ENCODE data around the gene ELMO1.

- no peak for TF ChIP-seq FOXK2 (IDR thresholded peaks at IDR 0.05)
- TF ChIP-seq ZNF384 (IDR thresholded peaks at IDR 0.05) = no peak
- TF ChIP-seq FOXM1 (IDR thresholded peaks at IDR 0.05; ENCODE audit: borderline replicate concordance) = no peak
- no peak for TF ChIP-seq SP1 (IDR thresholded peaks at IDR 0.05)
- TF ChIP-seq LEF1 (IDR thresholded peaks at IDR 0.05; ENCODE audit: borderline replicate concordance) = no peak
- no peak for TF ChIP-seq SUZ12 (IDR thresholded peaks at IDR 0.05)
- TF ChIP-seq ELF4 (IDR thresholded peaks at IDR 0.05) = no peak
- no peak for TF ChIP-seq PKNOX1 (IDR thresholded peaks at IDR 0.05)
Observed at GRCh38 chr7:37419496-37419895, 29.2 kb downstream of the ELMO1 start.
